Colonic mucosa (tissue), 4 donors: ENCODE measurements around the gene DAPK3. TPM values are rescaled to one million over a fixed set of nuclear protein-coding genes. Genes with fewer than 3 reads are reported as not detected.
"Not testable (repeated sequence)": the region's sequence is repeated elsewhere in the genome, so short reads cannot be mapped to it uniquely, and the experiment has no call there.

Experiments used
- DNase-seq: peaks from one replicate; pipeline ENCODE4 v3.0.0-alpha.2; 2020
- H3K27ac ChIP-seq: fragments of 200-600 bp; one replicate; pipeline ENCODE4 v1.8.0; 2021
- H3K27me3 ChIP-seq: fragments of 200-600 bp; one replicate; pipeline ENCODE4 v1.8.0; 2021
- H3K36me3 ChIP-seq: fragments of 200-600 bp; one replicate; pipeline ENCODE4 v1.8.0; 2021
- H3K4me1 ChIP-seq: fragments of 200-600 bp; one replicate; pipeline ENCODE4 v1.8.0; 2021; ENCODE audit warnings: mild to moderate bottlenecking
- H3K4me3 ChIP-seq: fragments of 200-600 bp; one replicate; pipeline ENCODE4 v1.8.0; 2021
- H3K9ac ChIP-seq, 2 donors: one replicate each; pipeline ENCODE4 v1.7.0; 2013; ENCODE audit warnings: control low read depth in 2 of 2, low read depth in 2 of 2, low read length in 2 of 2
- H3K9me3 ChIP-seq: fragments of 200-600 bp; one replicate; pipeline ENCODE4 v1.8.0; 2021
- CTCF ChIP-seq: fragments of 200-600 bp; IDR thresholded peaks from one replicate; pipeline ENCODE4 v1.8.0; 2022; ENCODE audit warnings: antibody characterized with exemption, mild to moderate bottlenecking
- intact Hi-C: fragments of 100-400 bp; cut with DNase I; formaldehyde crosslinking; loops from one replicate; pipeline ENCODE4 v1.14.1; 2022
- total RNA-seq, 2 donors: library from RNA; stranded (reverse); fragmentation: NEBNext Ultra II Directional in 1 of 2; extraction: Animal tissue kit (Norgen Biotek cat#: 25700) in 1 of 2; gene quantifications; one replicate each; pipeline ENCODE4 v1.2.1, GENCODE V29; 2021
- donor health status: healthy.
- donor health status: DM: no; HTN: no; CAD: no.
- donor health status: DM: no; HTN: no; CAD: no.

The DAPK3 gene
- total RNA-seq, 2 donors from 2014 or later, result 53.7 to 74.3 TPM

- Histone ChIP-seq H3K4me3 (peak within 1 kb of the TSS; percentile 97), H3K9me3 (no peaks in the 10 kb centered on the region), H3K9ac (peak within 1 kb of the TSS; percentile 85 to 89), H3K4me1 (peaks cover 18% of the 10 kb centered on the region), H3K27me3 (no peaks in the 10 kb centered on the region), H3K36me3 (no peaks in the 10 kb centered on the region), H3K27ac (peak within 1 kb of the TSS; percentile 90)
- no peak for TF ChIP-seq CTCF
- DNase-seq, result peak; percentile 96
- intact Hi-C loops, result loop anchor here (5.0 kb wide), 1 partner anchor 35 kb away; no protein-coding TSS in a partner anchor
Measured at GRCh38 chr19:4007021-4007835, 36.3 kb upstream of the DAPK3 start, which contains the start of gene PIAS4. Gene PIAS4, plus strand, starts transcription at chr19:4007736. Its CDS starts 25 bp downstream, at chr19:4007761.

DNA sequence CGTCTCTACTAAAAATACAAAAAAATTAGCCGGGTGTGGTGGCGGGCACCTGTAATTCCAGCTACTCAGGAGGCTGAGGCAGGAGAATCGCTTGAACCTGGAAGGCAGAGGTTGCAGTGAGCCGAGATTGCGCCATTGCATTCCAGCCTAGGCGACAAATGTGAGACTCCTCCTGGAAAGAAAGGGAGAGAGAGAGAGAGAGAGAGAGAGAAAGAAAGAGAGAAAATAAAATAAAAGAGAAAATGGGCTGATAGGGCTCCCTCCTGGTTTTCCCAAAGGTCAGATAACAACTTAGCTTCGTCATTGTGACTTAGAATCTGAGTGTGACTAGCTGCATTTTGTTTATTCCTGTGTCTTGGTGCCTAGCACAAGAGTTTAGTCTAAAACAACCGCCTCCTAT, 34.5 kb upstream of the DAPK3 start:
- not testable (repeated sequence) for H3K4me3 ChIP-seq, H3K9ac ChIP-seq, H3K9me3 ChIP-seq, H3K27me3 ChIP-seq, H3K36me3 ChIP-seq, DNase-seq, H3K27ac ChIP-seq
- peaks cover 15% of the 10 kb centered on the region for H3K4me1 ChIP-seq
- intact Hi-C loops, result loop anchor here (5.0 kb wide), 1 partner anchor 37 kb away; no protein-coding TSS in a partner anchor

GRCh38 chr19:4000798-4001197, 29.9 kb upstream of the DAPK3 start:
- H3K27me3 ChIP-seq, intact Hi-C loops, DNase-seq, H3K36me3 ChIP-seq, H3K9me3 ChIP-seq, H3K4me1 ChIP-seq, H3K27ac ChIP-seq, H3K9ac ChIP-seq, H3K4me3 ChIP-seq: not testable (repeated sequence)

DNA sequence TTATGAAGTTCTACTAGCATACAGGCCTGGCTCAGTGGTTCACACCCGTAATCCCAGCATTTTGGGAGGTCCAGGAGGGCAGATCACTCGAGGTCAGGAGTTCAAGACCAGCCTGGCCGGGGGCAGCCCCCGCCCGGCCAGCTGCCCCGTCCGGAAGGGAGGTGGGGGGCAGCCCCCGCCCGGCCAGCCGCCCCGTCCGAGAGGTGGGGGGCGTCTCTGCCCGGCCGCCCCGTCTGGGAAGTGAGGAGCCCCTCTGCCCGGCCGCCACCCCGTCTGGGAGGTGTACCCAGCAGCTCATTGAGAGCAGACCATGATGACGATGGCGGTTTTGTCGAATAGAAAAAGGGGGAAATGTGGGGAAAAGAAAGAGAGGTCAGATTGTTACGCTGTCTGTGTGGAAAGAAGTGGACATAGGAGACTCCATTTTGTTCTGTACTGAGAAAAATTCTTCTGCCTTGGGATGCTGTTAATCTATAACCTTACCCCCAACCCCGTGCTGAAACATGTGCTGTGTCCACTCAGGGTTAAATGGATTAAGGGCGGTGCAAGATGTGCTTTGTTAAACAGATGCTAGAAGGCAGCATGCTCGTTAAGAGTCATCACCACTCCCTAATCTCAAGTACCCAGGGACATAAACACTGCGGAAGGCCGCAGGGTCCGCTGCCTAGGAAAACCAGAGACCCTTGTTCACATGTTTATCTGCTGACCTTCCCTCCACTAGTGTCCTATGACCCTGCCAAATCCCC, 27.9 kb upstream of the DAPK3 start:
- H3K4me3 ChIP-seq, H3K4me1 ChIP-seq, intact Hi-C loops, H3K9me3 ChIP-seq, DNase-seq, H3K36me3 ChIP-seq, H3K27me3 ChIP-seq, H3K9ac ChIP-seq, H3K27ac ChIP-seq: not testable (repeated sequence)

DNA sequence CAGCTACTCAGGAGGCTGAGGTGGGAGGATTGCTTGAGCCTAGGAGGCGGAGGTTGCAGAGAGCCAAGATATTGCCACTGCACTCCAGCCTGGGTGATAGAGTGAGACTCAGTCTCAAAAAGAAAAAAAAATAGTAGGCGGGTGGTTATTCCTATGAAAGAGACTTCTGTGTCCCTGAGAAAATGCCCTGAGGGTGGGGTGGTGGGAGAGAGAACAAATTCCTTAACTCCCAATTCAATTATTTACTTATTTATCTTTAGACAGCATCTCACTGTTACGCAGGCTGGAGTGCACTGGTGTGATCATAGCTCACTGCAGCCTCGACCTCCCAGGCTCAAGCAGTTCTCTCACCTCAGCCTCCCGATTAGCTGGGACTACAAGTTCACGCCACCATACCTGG, 24.7 kb upstream of the DAPK3 start:
- Histone ChIP-seq H3K27ac (no peak overlapping the region), H3K27me3 (no peaks in the 10 kb centered on the region), H3K36me3 (no peaks in the 10 kb centered on the region), H3K9me3 (no peaks in the 10 kb centered on the region), H3K4me1 (no peaks in the 10 kb centered on the region), H3K4me3 (no peak overlapping the region), H3K9ac (no peak overlapping the region)
- no peak for TF ChIP-seq CTCF
- DNase-seq, result no peak
- intact Hi-C loops, result no loop called here

DNA sequence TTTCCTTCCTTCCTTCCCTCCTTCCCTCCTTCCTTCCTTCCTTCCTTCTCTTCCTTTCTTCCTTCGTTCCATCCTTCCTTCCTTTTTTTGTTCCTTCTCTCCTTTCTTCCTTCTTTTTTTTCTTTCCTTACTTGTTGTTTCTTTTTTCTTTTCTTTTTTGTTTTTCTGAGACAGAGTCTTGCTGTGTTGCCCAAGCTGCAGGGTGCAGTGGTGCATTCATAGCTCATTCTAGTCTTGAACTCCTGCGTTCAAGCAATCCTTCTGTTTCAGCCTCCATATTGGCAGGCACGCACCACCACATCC, 19.9 kb upstream of the DAPK3 start:
- intact Hi-C loops, result no loop called here
- Histone ChIP-seq H3K9me3 (no peaks in the 10 kb centered on the region), H3K9ac (no peak overlapping the region), H3K27ac (no peak overlapping the region), H3K36me3 (no peaks in the 10 kb centered on the region), H3K4me3 (no peak overlapping the region), H3K4me1 (peaks cover 7% of the 10 kb centered on the region), H3K27me3 (no peaks in the 10 kb centered on the region)
- no peak for DNase-seq
- TF ChIP-seq CTCF, result no peak
